ENCODE data around the gene EHBP1.

DNA sequence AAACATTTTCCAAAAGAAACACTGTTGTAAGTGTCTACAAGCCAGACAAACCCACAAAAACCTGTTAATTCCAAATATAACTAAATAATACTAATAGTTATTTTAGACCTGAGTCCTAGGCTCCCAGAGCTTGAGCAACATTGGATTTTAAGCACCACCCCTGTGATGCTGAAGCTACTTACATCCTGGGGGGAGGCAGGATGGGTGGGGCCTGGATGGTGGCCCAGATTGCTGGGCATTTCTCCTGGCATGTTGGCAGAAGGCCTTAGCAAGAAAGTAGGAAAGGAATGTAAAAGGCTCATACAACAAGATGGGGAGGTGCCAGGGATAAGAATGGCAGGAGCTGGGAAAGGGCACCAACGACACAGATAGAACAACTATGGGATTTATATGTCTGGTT, 294.4 kb downstream of the EHBP1 start:
- no peak for TF ChIP-seq EZH2 (IDR thresholded peaks at IDR 0.05; ENCODE audit: low read length, missing control alignments)
- TF ChIP-seq, protein P1, sequence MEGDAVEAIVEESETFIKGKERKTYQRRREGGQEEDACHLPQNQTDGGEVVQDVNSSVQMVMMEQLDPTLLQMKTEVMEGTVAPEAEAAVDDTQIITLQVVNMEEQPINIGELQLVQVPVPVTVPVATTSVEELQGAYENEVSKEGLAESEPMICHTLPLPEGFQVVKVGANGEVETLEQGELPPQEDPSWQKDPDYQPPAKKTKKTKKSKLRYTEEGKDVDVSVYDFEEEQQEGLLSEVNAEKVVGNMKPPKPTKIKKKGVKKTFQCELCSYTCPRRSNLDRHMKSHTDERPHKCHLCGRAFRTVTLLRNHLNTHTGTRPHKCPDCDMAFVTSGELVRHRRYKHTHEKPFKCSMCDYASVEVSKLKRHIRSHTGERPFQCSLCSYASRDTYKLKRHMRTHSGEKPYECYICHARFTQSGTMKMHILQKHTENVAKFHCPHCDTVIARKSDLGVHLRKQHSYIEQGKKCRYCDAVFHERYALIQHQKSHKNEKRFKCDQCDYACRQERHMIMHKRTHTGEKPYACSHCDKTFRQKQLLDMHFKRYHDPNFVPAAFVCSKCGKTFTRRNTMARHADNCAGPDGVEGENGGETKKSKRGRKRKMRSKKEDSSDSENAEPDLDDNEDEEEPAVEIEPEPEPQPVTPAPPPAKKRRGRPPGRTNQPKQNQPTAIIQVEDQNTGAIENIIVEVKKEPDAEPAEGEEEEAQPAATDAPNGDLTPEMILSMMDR (conservative IDR thresholded peaks at IDR 0.05 in 1 of 2, IDR thresholded peaks at IDR 0.05 in 1 of 2; ENCODE audit: low read depth in 1 of 2, low read length in 2 of 2), result no peak

Data from fibroblast of lung (primary cell).